Gastrocnemius medialis (tissue), 4 donors: ENCODE measurements around the gene KIF3C.

Experiments
- CTCF ChIP-seq, 5 experiments: fragments of 450-650 bp in 3 of 5; fragments of 200-600 bp in 2 of 5; sonication (generic) in 2 of 5; IDR thresholded peaks in 4 of 5; conservative IDR thresholded peaks in 1 of 5; 1 replicate in 4 of 5; 2 replicates in 1 of 5; pipeline ENCODE4 v1.5.1; 2016 to 2019; ENCODE audit warnings: antibody characterized with exemption in 5 of 5, mild to moderate bottlenecking in 3 of 5, moderate library complexity in 3 of 5
- POLR2A ChIP-seq, 2 donors: fragments of 450-650 bp; IDR thresholded peaks; one replicate each; pipeline ENCODE4 v1.6.1; 2017; ENCODE audit warnings: antibody characterized with exemption in 2 of 2, mild to moderate bottlenecking in 2 of 2, moderate library complexity in 2 of 2

DNA sequence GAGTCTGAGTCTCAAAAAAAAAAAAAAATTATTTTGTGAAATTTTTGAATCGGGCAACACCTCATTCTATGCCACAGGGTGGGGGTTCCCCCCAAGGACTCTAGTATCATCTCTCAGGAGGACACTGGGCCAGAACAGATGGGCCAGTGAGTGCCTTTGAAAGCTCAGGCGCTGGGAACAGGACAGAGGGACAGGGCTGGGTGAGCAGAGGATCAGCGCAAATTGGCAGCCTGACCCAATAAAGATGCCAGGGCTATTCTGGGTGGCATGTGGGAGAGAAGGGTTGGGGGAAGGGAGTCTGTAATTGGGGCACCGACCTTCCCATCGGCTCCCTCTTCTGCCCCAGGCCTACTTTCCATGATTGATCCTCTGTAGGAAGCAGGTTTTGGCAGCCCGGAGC lies 44.0 kb downstream of the KIF3C start:
- TF ChIP-seq CTCF (IDR thresholded peaks at IDR 0.05 in 4 of 5, conservative IDR thresholded peaks at IDR 0.05 in 1 of 5) = no peak
- no peak for TF ChIP-seq POLR2A (IDR thresholded peaks at IDR 0.05)
